ENCODE measurements around the gene DENND1B.
A peak's percentile ranks its signal among the peaks of the same experiment; 100 is the strongest.
"Not testable (repeated sequence)": the region's sequence is repeated elsewhere in the genome, so short reads cannot be mapped to it uniquely, and the experiment has no call there.

Gene DENND1B

DNA sequence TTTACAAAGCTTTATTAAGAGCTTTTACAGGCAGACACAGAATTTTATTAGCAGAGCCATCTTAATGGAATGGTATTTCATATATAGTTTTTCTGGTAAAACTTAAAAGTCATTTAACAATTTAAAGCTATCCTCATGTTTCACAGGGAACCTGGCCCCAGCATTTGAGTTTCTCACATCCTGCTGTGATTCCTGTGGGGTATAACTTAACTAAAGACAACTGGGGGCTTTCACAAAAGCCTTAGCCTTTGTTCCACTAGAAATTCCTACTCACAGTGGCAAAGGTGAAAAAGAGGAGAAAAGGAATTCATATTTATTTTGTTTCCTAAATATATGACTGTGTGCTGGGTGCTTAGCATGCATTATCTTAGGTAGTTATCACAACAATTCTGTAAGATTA, 233.9 kb downstream of the DENND1B start:
- DNase-seq, result no peak

DNA sequence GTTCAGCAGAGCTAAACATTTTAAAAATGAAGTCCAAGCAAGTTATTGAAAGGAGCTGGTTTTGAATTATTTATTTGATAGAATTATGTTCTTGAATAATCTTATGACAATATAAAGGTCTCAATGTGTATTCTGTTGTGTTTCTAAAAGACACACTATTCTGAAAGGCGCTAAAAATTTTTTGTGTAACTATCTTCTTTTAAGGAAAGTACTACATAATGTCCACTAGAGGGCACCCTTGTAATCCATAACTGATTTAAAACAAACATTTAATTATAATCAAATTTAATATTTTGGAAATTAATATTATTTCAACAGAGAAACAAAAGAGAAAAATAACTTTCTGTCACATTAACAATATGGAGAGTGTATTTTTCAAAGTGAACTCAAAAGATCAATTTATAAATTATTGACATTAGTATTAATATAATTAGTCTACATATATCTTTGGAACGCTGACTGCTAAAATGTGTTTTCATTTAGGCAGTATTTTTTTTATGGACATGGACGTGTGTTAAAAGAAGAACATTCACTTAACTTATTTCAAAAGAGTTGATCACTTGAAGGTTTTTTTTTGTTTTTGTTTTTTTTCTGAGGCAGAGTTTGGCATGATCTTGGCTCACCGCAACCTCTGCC, 248.4 kb downstream of the DENND1B start:
- DNase-seq, result peak; percentile 27

DNA sequence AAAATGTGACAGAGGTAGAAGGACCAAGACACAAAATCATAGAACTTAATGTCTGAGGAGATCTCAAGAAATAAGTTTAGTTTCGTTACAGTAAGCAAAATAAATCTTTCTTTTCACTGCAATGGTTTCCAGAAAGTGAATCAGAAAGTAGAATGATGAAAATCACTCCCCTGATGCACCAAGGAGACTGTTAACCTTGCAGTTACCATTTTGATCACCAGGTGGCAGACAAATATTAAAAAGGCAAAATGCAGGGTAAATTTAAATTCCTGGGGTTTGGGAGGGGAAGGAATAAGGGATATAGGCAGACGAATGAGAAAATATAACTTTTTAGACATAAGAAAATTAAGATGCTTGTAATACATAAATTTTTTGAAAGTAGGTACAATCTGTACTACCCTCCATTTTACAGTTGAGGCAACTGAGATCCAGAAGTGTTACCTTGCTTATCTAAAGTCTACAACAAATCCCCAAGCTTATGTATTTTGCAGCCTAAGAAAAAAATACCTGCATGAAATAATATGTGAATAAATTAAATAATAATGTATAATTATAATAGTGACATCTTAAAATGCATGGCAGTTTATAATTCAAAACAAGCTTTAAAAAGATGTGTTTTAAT, 254.1 kb downstream of the DENND1B start:
- peak; percentile 8 for DNase-seq

DNA sequence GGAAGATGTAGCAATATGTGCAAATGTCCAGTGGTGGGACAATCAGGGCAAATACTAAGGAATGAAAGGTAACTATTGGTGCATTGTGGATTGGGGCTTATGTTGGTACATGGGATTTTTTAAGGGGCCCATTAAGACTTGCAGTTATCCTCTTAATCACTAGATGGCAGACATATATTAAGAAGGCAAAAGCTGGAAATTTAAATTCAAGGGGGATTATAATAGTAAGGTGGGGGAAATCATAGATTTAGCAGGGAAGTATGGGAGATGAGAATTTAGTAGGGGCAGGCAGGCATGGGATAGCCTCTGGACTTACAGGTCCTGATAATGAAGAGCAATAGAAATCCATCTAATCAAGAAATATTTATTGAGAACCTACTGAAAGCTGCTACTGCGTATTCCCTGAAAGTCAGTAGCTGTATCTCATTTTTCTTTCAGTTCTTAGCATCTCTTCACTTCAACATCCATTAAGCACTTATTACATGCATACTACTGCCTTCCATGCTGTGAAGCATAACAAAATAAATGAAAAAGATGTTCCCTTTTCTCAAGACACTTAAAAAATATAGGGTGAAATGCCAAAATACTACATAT, 255.4 kb downstream of the DENND1B start:
- DNase-seq, result no peak

DNA sequence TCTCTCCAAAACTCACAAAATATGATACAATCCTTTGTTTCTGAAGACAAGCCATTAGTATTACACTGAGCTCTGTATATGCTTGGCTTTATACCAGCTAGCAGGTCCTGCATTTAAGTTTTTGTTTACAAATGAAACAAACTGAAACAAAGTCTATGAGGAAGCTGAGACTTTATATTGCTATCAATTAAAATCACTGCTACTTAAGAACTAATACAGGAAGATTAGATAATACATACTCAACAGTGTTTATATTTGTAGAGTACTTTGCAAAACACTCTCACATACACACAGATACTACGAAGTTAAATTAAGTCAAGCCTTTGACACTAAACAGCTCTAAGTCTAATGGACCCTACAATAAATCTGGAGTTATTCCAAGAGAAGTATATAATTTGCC, 259.9 kb downstream of the DENND1B start:
- DNase-seq, result no peak

DNA sequence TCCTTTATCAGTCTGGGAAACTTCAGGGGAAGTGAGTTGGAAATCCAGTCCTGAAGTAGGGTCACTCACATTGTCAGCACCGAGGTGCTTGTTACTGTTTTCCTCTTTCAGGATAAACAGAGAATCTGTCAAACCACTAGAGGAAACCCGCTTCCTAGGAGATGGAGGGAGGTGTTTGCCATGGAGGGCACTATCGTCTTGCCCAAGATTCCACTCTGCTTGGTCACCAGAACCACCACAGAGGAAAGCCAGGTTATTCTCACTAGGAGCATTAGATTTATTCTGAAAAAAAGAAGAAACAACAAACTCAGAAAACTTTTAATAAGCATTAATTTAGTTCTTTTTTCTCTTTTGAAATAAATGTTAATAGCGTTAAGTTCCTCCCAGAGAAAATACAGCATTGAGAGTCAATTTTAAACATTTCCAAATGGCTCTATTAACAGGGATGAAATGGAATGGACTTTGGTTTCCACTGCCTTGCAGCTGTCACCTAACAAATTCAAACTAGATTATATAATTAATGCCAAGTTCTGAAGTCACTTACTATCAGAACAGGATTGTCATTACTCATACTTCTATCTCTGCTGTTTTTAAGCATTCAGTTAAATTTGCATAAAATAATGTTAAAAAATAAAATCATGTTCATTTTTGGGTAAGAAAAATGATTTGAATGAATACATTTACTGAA, 264.4 kb downstream of the DENND1B start:
- no peak for DNase-seq

DNA sequence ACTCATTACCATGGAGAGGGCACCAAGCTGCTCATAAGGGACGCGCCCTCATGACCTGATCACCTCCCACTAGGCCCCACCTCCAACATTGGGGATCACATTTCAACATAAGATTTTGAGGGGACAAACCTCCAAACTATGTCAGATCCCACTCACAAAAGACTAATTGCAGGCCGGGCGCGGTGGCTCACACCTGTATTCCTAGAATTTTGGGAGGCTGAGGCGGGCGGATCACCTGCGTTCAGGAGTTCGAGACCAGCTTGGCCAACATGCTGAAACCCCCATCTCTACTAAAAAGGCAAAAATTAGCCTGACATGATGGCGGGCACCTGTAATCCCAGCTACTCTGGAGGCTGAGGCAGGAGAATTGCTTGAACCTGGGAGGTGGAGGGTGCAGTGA, 278.6 kb downstream of the DENND1B start:
- no peak for DNase-seq

DNA sequence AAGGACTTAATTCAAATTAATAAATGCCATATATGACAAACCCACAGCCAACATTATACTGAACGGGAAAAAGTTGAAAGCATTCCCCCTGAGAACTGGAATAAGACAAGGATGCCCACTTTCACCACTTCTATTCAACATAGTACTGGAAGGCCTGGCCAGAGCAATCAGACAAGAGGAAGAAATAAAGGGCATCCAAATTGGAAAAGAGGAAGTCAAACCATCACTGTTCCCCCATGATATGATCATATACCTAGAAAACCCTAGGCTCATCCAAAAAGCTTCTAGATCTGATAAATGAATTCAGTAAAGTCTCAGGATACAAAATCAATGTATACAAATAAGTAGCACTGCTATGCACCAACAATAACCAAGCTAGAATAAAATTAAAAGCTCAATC, 283.8 kb downstream of the DENND1B start:
- not testable (repeated sequence) for DNase-seq

DNA sequence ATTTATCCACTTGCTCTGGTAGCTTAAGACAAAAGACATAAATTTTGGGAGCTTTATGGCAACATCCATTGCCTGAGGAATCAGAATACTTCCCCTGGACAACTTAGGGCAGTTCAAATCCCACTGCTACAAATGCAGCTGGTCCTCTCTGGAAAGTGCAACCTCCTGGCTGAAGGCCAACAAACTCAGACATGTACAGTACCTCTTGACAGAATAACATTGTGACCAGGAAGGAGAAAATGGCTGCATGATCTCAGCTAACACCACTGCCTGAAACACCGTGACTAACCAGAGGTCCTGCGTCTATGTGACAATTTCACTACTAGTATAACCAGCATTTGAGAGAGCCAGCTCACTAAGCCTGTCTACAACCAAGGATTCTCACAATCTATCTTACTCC, 288.3 kb downstream of the DENND1B start:
- DNase-seq, result no peak

DNA sequence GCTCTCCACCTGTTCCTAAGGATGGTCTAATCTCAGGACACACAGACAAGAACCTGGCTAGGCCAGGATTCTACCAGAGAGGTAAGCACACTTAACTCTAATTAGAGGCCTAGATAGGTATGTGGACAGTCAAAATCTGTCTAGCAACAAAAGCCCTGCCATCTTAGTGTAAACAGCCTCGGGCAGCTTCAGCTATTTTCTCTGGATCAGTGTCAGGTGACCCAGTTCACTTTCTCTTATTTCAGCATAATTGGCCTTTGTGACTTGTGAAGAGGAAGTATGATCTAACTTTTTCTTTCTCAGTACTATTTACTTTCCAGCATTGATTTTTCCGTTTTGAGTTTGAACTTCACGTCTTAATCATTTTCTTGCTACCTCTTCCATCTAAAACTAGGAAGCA, 289.5 kb downstream of the DENND1B start:
- DNase-seq, result no peak

DNA sequence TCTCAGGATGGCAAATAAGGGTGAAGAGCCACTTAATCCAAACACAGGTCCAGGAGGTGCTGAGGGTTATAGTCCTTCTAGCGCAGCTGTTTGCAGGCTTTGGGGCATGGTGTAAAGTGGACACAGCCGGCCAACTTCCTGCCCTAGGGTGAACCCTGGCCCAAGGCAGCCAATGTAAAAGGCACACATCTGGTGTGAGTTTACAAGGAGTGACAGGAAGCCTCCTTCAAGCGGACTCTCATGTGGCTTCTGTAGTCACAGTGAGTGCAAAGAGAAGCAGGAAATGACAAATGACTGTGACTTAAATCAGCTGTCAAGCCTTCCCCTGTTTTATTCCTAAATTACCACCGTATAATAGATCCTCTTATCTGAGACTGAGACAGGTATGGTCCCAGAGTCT, 294.2 kb downstream of the DENND1B start:
- no peak for DNase-seq

DNA sequence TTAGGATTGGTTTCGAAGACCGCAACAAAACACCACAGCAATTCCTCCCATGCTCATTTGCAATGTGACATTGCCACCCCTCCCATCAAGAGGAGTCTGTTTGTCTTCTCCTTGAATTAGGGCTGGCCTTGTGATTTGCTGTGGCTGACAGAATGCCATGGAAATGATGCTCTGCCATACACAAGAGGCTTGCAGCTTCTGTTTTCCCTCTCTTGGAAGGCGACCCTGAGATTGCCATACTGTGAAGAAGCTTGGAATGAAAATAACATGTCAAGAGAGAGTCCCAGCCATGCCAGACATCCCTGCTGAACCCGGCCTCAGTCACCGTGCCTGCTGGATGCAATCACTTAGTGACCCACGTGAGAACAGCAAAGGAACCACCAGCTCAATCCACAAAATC, 294.8 kb downstream of the DENND1B start:
- no peak for DNase-seq

DNA sequence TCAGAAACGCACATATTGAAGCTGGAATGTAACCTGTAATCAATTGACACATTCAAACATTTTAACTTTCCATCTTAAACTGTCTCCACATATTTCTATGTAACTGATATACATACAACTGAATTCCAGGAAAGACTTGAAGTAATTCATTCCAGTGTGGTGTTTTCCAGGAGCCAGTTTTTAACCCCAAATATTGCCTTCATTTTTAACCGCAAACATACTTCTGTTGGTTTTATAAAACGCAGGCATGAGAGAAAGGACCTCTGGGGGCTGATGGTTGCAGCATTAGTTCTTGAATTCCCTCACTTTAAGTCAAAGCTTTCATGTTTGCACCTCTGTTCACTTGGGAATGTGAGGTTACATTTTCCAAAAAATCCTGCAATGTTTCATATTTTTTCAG, 303.1 kb downstream of the DENND1B start:
- no peak for DNase-seq

DNA sequence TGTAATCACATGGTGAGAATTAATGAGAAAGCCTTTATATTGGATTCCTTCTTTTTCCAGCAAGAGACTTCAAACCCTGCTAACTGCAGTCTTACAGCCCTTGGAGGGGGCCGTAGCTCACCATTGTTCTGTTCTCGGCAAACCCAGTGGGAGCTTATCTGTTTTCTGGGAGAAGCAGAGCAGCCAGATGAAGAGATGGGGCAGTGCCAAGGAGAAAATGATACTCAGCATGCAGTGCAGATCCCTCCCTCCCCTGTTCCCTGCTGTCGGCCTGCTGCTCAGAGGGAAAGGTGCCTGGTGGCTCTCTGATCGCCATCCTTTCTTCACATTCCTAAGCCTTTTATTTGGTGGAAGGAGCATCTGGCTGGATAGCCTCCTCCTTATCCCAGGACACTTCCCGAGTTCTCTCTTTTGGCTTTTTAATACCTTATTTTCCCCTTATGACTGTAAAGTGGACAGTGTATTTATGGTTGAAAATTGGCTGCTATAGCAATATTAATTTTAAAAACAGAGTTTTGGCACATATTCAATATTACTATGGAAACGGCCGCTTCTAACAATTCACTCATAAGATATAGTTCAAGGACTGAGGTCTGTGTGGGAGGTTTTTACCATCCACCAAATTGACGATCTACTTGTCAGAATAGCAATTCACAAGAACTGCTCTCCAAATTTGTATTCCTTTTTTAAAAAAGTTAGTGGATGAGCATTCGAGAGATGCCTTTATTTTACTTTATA, 303.9 kb downstream of the DENND1B start:
- DNase-seq, result no peak

DNA sequence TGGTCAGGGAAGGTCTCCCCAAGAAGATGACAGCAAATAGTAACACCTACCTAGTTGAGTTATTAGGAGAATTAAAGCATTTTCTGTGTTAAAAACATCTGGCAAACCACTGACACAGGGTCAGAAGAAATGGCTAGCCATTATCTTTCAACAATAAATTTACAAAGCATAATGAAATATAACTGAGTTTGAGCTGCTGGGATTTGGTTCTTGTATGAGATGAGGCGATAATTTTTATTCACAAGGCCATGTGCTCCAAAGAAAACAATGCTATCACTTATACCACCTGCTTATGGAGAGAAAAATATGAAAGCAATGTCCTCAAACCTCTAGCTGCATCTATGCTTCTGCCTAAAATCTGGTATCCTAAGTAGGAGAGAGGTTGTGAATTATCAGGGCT, 304.9 kb downstream of the DENND1B start:
- DNase-seq, result no peak

DNA sequence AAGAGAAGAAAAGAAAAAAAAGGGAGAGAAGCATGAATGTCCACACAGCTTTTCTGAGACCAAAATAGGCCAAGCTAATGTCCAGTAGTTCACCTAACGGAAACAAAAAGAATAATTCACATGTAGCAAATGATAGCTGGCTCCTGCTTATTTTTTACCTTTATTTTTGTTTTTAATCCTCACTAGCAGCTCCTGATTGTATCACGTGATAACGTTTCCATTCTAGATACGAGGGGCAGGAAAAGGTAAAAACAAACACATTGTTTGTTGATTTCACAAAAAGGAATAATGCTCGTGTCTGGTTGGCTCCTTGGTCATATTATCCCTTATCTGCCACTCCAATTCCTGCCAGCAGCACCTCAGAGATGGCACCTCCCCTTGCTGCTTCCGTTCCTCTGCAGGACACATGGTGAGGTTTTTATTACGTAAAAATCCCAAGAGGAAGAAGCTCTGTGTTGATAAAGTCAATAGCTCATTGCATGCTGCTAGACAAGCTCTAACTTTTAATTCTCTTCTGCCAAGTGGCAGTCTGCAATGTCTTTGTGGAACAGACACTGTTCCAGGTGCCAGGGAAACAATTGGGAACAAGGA, 305.6 kb downstream of the DENND1B start:
- no peak for DNase-seq

DNA sequence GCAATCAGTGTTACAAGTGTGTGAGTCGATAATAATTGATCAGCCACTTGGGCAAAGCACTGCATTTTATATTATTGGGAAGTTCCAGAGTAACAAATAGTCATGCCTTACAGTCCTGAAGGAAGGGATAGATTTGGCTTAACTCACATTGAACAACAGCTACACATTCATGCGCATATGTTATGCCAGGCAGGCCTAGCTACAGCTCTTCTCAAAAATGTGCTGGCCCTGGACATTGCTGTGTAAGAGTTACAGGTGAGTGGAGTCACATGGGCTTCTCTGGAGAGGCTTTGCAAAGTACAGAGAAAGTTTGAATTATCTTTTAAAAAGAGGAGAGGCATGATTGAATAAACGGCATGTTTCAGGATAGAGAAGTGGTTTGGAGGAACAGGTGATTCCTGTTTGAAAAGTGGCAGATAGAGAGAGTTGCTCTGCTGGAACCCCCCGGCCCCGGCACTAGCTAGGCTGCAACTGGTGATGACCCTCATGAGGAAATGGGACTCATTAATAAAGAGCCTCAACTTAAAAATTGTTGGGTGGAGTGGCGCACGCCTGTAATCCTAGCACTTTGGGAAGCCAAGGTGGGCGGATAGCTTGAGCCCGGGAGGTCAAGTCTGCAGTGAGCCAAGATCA, 306.6 kb downstream of the DENND1B start:
- DNase-seq, result no peak

DNA sequence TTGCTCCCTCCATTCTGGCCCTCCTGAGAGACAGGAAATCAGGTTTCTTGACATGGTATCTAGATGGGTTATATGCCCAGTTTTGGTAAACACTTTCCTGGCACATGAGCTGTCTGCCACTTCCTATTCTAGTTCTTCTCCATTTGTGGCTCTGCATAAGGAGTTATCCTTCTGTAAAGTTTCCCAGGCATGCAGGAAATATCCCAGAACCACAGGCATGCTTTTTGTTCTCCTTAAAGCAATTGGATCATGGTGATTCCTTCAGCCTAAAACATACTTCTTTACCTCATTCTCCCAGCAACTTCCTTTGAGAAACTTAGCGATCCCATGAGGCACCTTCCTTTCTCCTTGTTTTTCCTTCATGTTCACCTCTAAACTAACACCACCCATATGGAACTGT, 307.4 kb downstream of the DENND1B start:
- no peak for DNase-seq

DNA sequence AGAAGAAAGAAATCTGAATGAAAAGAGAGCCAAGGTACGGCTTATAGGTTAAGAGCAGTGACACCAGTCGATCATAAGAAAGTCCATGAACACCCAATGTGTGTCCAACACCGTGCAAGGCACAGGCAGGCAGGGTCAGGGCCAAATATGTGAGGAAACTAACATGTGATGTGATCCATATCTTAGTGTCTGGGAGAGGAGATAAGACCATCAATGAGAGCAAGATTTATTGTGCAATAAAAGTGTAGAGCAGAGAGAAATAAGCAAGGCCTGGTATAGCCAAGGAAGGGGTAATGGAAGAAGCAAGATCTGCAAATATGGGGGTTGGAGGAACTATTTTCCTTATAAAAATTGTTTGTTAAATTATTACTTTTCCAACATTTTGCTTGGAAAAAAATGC, 308.5 kb downstream of the DENND1B start:
- no peak for DNase-seq

DNA sequence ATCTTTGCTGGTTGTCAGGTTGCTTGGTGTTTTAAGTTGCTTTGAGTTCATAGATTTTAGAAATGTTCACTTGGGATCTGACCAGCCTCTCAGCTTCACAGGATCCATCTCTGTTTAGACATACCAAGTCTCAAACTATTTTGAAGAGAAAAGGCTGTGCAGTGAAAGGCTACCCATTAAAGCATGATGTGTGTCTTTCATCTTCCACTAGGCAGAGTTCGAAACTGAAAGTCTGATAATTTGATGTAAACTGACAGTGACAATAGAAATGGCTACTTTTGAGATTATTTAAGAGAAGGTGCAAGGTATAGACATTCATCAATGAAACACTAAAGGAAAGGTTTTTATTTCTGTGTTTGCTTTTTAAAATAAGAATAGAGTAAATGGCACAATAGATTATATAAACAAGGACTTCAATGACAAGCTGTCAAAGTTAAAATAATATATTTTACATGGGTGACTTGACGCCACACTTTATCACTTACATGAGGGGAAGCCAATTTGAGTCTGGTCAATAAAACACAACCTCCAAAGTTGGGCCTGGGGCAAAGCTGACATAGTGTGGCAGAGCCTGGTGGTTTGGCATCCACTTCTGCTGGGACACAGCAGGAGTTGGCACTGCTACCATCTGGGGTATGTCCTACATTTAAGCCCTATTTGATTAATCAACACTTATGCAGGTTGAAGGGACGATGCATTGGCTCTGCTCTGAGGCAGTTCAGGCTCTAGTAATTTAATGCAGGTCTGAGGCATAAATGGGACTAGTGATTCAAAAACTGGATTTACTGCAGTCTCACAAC, 309.6 kb downstream of the DENND1B start:
- DNase-seq, result no peak

DNA sequence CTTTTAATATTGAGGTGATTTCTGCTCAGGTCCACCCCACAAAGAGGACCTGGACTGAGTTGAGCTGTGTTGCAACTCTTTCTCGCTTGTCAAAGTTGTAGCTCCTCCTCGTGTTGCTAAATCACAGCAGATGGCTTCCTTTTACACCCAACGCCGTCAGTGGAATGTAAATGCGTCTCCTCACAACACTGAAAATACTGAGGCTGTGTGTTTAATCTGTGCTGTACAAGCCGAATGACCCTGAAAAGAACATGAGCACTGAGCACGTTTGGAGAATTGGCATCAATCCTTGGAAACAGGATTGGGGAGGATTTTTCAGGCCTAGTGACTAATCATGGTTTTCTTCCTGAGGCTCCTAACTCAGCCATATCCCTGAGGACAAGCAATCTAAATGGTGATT, 311.2 kb downstream of the DENND1B start:
- DNase-seq, result no peak

DNA sequence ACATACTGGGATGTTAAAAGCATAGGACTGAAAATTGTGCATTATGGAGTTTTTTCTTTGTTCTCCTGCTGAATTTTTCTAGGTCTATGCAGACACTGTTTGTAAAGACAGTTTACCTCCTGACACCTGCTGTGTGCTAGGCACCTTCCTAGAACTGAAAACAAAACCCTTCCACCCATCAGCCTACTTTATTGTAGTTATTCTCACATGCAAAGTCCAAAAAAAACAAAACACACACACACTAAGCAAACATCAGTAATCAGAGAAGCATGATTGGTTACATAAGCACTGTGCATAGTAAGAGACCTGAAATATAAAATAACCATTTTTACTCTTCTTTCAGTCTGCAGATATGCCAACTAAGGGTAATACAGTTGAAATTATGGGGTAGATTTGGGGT, 312.1 kb downstream of the DENND1B start:
- no peak for DNase-seq
